GM12892 (cell line): ENCODE data around the gene GPR139.

Source experiments
- DNase-seq: peaks from one replicate; pipeline ENCODE4 v3.0.0; 2011; ENCODE audit not compliant: insufficient read length
- FAIRE-seq: peaks from 2 replicates; lab custom pipeline; 2011; peaks lifted over from hg19 to GRCh38; lab: Jason Lieb, UNC
- POLR2A ChIP-seq: IDR thresholded peaks from 2 replicates; pipeline ENCODE4 v1.6.1; 2011; ENCODE audit warnings: low read depth, low read length, control low read depth
- POLR2AphosphoS5 ChIP-seq: IDR thresholded peaks from 2 replicates; pipeline ENCODE4 v1.6.1; 2011; ENCODE audit warnings: low read depth, low read length, control low read depth
- TAF1 ChIP-seq: IDR thresholded peaks from 2 replicates; pipeline ENCODE4 v1.6.1; 2011; ENCODE audit warnings: low read depth, mild to moderate bottlenecking, control low read depth, low read length, borderline replicate concordance

GPR139 gene

GRCh38 chr16:20002936-20003335 is 70.8 kb downstream of the GPR139 start:
- no peak for FAIRE-seq
- TF ChIP-seq POLR2A (no peak), TAF1 (no peak), POLR2AphosphoS5 (no peak)
- DNase-seq = no peak

DNA sequence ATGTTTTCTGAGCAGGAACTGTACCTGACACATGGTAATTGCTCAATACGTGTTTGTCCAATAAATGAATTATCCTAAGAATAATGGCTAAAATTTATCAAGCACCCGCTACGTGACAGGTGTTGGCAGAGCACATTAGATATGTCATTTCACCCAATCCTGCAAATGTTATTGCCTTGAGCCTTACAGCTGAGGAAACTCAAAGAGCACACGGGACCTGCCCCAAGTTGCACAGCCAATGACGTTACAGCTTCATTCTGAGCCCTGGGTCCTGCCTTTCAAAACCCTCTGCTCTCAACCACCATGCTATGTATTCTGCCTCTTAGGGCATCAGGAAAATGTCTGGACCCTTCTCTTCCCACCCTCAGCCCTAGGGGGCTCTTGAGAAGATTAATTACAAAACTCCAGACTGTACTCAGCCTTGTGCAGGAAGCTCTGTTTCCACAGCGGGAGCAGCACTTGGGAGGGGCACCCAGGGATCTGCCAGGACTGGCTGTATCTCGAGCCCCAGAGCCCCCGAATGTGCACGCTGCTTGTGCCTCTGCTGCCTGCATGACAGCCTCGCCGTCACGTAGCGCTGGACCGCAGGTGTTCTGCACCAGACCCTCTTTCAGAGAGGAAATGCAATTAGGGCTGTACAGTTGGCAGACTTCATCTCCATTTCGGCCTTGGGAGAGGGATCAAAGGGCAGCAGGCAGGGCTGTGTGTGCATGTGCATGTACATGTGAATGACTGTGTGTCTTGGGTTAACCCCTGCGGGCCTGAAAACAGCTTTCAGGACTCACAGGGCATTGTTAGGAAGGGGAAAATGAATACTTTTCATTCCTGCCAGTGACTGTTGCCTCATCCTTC is 71.6 kb downstream of the GPR139 start:
- FAIRE-seq (no peak), DNase-seq (no peak)

GRCh38 chr16:19997734-19998133 is 76.0 kb downstream of the GPR139 start:
- TF ChIP-seq POLR2AphosphoS5 (no peak), TAF1 (no peak), POLR2A (no peak)
- FAIRE-seq (no peak), DNase-seq (no peak)

More for the DNA sequence above, 71.6 kb downstream of the GPR139 start:
- TF ChIP-seq POLR2AphosphoS5 (no peak), POLR2A (no peak), TAF1 (no peak)

DNA sequence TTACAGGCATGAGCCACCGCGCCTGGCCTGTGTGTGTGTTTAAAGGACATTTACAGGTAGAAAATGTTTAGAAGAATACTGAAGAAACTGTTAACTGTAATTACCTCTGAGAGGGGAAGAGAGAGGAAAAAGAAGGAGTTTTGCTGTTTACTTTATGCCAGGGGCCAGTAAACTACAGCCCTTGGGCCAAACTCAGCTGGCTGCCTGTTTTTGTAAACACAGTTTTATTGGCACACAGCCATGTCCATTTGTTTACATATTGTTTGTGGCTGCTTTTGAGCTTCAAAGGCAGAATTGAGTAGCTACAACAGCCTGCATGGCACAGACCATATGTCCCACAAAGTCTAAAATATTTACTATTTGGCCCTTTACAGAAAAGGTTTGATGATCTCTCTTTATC is 76.4 kb downstream of the GPR139 start:
- TF ChIP-seq POLR2AphosphoS5 (no peak), POLR2A (no peak), TAF1 (no peak)
- DNase-seq = no peak
- FAIRE-seq = no peak

- no peak for TF ChIP-seq POLR2A
- TF ChIP-seq POLR2AphosphoS5 = no peak
- no peak for TF ChIP-seq TAF1
- DNase-seq (no peak), FAIRE-seq (no peak)
Observed at GRCh38 chr16:19994466-19995170, 79.1 kb downstream of the GPR139 start.

GRCh38 chr16:19991614-19992013 is 82.1 kb downstream of the GPR139 start:
- no peak for TF ChIP-seq TAF1
- no peak for TF ChIP-seq POLR2AphosphoS5
- no peak for TF ChIP-seq POLR2A
- DNase-seq = no peak
- FAIRE-seq = no peak

- DNase-seq (no peak), FAIRE-seq (no peak)
- TF ChIP-seq POLR2A (no peak), POLR2AphosphoS5 (no peak), TAF1 (no peak)
Observed at GRCh38 chr16:19984135-19984534, 89.6 kb downstream of the GPR139 start.
